Panc1 (cell line): ENCODE data around the gene GALNT10.

Experiments used
- POLR2AphosphoS5 ChIP-seq: IDR thresholded peaks from 2 replicates; pipeline ENCODE4 v1.6.1; 2012; ENCODE audit warnings: mild to moderate bottlenecking, low read depth, low read length, moderate library complexity
- TF ChIP-seq, protein P1 (sequence below): fragments of 450-650 bp; IDR thresholded peaks from 2 replicates; pipeline ENCODE4 v1.5.1; 2017; ENCODE audit warnings: mild to moderate bottlenecking

DNA sequence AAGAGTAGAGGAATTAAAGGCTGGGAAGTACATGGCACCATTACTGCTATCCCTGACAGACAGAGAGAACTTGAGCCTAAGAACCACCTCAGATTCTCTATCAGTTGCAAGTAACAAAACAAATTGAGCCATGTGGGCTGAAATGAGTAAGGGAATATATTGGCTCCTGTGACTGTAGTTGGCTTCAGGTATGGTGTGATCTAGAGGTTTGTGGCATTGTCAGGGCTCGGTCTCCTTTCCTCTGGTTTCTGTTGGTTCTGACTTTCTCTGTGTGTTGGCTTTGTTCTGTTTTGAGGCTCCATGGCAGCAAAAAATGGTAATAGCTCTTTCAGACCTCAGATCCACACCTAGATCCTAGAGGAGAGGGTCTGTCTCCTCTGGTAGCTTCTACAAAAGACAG lies 5.7 kb downstream of the GALNT10 start:
- TF ChIP-seq, protein P1, sequence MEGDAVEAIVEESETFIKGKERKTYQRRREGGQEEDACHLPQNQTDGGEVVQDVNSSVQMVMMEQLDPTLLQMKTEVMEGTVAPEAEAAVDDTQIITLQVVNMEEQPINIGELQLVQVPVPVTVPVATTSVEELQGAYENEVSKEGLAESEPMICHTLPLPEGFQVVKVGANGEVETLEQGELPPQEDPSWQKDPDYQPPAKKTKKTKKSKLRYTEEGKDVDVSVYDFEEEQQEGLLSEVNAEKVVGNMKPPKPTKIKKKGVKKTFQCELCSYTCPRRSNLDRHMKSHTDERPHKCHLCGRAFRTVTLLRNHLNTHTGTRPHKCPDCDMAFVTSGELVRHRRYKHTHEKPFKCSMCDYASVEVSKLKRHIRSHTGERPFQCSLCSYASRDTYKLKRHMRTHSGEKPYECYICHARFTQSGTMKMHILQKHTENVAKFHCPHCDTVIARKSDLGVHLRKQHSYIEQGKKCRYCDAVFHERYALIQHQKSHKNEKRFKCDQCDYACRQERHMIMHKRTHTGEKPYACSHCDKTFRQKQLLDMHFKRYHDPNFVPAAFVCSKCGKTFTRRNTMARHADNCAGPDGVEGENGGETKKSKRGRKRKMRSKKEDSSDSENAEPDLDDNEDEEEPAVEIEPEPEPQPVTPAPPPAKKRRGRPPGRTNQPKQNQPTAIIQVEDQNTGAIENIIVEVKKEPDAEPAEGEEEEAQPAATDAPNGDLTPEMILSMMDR: no peak
- TF ChIP-seq POLR2AphosphoS5: no peak
